GM18868 (cell line): Measurements from ENCODE around the gene ZNF865.
A peak's percentile ranks its signal among the peaks of the same experiment; 100 is the strongest.

ENCODE experiments used
- ATAC-seq: cut with Tn5 transposase; IDR thresholded peaks from one replicate; pipeline ENCODE4 v1.9.1; 2021; ENCODE audit warnings: mild to moderate bottlenecking, moderate library complexity; ENCODE audit not compliant: unreplicated experiment

Gene ZNF865

GRCh38 chr19:55622242-55622969, 17.0 kb downstream of the ZNF865 start:
- no peak for ATAC-seq

GRCh38 chr19:55623130-55623529, 17.7 kb downstream of the ZNF865 start:
- ATAC-seq: no peak

DNA sequence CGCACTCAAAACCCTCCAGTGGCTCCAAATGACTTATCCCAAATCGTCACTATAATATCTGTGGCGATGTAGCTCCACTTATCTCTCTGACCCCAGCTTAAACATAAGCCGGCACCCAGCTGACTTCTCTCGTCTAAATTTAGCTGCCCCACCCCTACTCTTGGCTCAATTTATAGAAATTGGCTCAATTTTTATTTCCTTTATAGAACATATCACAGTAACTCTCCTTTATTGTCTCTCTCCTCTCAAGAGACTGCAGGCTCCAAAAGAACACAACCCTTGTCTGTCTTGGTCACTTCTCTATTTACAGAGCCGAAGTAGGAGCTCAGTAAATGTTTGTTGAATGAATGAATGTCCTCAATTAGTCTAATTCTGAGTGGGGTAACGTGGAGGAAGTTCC, 18.1 kb downstream of the ZNF865 start:
- ATAC-seq: no peak

GRCh38 chr19:55624109-55625003, 18.9 kb downstream of the ZNF865 start, which contains the start of gene ZNF784:
Gene ZNF784 (minus strand): TSS chr19:55624566. CDS start chr19:55624561, 5 bp downstream.
- ATAC-seq: no peak

GRCh38 chr19:55625004-55625326, 19.5 kb downstream of the ZNF865 start:
- ATAC-seq: no peak

GRCh38 chr19:55626350-55626749, 20.9 kb downstream of the ZNF865 start:
- ATAC-seq: no peak

DNA sequence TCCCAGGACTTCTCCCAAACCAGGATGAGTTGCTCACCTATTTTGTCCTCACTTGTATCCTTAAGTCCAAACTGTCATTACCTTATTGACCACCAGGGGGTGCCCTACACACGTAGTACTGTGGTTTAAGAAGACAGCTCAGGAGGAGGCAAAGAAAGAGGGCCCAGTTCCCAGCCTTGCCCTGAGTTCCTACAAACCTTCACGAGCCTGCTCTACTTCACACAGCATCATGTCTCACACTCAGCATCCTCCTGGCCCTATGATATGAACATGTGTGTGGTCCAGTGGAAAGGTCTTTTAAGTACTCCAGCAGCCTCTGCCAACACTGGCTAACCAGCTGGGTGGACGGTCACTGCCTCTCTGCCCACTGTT, 27.0 kb downstream of the ZNF865 start:
- peak; percentile 44 for ATAC-seq

DNA sequence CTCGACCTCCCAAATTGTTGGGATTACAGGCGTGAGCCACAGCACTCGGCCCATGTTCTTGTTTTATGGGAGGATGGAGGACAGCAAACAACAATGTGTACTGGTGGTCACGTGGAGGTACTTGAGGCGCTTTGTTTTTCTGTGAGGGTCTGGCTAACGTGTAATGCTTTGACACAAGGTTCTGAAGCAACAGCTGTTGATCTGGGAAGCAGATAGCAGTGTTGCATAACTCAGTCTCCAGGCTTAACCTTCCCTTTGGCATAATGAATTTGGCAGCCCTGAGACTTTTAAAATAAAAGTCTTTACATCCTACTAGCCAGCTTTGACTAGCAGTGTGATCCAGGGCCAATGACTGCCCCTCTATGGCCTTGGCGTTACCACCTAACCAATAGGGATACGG, 28.4 kb downstream of the ZNF865 start:
- no peak for ATAC-seq

DNA sequence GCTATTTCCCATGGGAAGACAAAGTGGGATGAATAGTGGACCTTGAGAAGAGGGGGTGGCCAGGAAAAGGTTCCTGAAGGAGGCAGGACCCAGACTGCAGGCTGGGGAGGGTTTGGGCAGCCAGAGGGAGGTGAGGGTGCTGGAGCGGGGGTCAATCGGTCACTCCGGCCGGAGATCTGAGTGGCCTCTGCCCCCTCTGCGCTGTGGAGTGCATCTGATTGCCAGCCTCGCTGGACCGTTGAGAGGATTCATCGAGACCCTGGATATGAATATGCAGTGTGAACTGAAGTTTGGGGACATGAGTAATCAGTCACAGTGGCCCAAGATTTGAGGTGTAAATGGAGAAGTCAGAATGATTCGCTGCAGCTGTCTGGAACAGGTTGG, 29.9 kb downstream of the ZNF865 start:
- ATAC-seq: no peak

GRCh38 chr19:55635856-55636440, 30.5 kb downstream of the ZNF865 start:
- no peak for ATAC-seq

DNA sequence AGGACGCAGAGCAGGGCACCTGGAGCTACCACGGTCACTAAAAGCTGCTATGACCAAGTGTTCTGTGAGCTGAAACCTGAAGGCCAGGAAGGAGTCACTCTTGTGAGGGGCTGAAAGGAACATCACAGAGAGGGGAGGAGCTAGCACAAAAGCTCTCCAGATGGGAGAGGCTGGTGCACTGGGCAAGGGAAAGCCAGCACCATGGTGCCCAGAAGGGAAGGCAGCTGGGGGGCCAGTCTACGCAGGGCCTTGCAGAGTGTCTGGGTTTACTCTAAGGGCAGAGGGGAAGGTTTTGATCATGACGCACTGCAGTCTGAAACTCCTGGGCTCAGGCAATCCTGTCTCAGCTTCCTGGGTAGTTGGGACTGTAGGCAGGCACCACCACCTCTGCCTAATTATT, 31.3 kb downstream of the ZNF865 start:
- no peak for ATAC-seq

- no peak for ATAC-seq
Observed at GRCh38 chr19:55637534-55637933, 32.1 kb downstream of the ZNF865 start.

GRCh38 chr19:55638864-55639359, 33.5 kb downstream of the ZNF865 start:
- ATAC-seq: no peak

- no peak for ATAC-seq
Observed at GRCh38 chr19:55640043-55640576, 34.7 kb downstream of the ZNF865 start.

DNA sequence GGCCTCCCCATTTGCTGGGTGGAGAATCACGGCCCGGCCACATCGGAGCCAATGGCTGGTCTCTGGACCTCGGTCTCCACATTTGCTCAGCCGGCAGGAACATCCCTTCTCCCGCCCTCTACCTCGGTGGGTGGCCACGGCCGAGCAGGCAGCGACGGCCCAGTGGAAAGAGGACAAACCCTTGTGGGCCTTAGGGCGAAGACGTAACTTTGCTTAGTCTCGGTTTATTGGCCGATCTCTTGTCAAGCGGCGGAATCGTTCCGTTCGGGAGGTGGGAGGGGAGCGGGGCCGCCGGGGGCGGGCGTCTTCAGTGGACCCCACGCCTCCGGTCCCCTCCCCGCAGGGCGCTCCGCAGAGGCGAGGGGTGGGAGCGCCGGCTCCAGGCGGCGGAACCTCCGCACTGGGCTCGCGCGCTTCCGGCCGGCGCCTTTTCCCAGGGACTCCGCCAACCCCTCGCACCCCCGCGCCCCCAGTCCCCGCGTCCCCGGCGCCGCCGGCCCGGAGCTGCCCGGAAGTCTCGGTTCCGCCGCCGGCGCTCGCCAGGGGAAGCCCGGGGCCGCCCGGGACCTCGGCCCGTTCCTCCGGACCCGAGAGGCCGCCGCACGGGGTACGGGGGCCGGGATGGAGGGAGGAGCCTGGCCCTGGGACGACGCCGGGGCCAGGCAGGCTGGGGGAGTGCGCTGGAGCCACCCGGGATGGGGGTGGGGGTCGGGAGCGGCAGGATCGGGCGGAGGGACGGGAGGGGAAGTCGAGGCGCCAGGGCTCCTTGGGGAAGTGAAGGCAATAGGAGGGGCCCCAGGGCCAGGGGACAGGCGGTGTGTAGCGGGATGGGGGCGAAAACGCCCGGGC, 35.4 kb downstream of the ZNF865 start, which contains the start of gene ZNF580:
Gene ZNF580, plus strand, starts transcription at position 426 of the 849 bp plus-strand sequence. CDS start 1,507 bp downstream, outside the sequence.
- no peak for ATAC-seq

GRCh38 chr19:55641426-55642152, 36.1 kb downstream of the ZNF865 start:
- no peak for ATAC-seq

GRCh38 chr19:55642153-55643002, 36.9 kb downstream of the ZNF865 start:
- ATAC-seq: no peak

DNA sequence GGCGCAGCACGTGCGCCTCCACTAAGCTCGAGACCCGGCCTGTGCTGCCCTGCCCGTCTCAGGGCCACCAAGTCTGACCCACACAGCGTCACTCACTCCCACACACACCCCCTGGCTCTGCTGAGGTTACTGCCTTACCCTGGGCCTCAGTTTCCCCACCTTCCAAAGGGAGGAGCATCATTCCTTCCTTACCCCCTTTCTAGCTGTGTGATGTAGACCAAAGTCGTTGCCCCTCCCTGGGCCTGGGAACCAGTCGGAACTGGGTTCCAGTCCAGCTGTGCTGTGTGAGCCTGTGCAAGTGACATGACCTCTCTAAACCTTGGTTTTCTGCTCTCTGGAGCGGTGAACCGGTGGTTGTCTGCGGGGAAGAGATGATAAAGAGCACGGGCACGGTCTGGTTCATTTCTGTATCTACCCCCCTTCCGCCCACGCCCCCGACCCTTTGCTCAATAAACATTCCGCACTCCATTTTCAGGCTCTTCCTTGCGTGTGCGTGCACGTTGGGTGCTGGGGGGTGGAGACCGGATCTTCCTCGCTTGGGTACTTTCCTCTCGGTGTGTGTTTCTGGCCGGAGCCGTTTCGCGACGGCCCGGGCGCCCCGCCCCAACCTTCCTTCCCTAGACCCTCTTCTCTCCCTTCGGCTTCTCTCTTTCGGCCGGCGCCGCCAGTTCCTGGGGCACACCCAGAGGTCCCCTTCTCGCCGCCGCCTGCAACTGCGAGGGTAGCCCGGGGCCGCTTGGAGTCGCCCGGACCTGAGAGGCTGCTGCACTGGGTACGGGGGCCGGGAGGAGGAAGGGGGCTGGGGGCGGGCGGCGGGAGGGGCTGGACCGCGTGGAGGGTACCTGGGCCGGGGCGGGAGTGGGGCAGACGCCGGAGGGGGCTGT, 37.8 kb downstream of the ZNF865 start, which contains the start of gene ZNF581:
Gene ZNF581, plus strand, starts transcription at position 647 of the 884 bp plus-strand sequence. CDS start 923 bp downstream, outside the sequence.
- peak; percentile 27 for ATAC-seq
